Jurkat, Clone E6-1 (cell line): ENCODE data around the gene RHPN2.
"Not testable (repeated sequence)": the region's sequence is repeated elsewhere in the genome, so short reads cannot be mapped to it uniquely, and the experiment has no call there.

ENCODE experiments used
- DNase-seq: peaks from one replicate; pipeline ENCODE4 v3.0.0-alpha.2; 2011; ENCODE audit warnings: low read depth, low spot score
- H3K4me3 ChIP-seq: 2 replicates; pipeline ENCODE4 v1.5.1; 2011; ENCODE audit warnings: mild to moderate bottlenecking, low read length, control low read depth, moderate library complexity

Gene RHPN2

DNA sequence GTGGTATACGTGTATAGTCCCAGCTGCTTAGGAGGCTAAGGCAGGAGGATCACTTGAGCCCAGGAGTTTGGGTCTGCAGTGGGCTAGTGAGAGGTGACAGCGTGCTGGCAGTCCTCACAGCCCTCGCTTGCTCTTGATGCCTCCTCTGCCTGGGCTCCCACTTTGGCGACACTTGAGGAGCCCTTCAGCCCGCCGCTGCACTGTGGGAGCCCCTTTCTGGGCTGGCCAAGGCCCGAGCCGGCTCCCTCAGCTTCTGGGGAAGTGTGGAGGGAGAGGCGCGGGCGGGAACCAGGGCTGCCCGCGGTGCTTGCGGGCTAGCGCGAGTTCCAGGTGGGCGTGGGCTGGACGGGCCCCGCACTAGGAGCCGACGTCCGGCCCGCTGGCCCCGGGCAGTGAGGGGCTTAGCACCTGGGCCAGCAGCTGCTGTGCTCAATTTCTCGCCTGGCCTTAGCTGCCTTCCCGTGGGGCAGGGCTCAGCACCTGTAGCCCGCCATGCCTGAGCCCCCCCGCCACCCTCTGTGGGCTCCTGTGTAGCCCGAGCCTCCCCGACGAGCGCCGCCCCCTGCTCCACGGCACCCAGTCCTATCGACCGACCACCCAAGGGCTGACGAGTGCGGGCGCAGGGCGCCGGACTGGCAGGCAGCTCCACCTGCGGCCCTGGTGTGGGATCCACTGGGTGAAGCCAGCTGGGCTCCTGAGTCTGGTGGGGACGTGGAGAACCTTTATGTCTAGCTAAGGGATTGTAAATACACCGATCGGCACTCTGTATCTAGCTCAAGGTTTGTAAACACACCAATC, 28.1 kb downstream of the RHPN2 start:
- DNase-seq, H3K4me3 ChIP-seq: not testable (repeated sequence)

DNA sequence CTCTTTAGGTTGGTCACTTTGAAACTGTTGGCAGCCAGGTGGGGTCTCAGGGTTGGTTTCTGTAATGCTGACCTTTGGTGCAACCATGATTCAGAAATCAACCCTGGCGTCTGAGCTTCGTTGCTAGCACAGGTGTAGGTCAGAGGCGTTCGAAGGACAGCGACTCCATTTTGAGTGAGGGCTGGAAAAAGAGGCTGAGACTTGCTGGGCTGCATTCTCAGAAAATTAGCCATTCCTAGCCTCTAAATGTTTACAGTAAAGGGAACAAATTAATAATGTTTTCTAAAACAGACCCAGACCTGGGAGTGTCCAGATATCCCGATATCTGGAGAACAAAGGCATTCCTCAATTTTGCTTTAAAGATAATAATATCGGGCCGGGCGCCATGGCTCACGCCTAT, 29.2 kb downstream of the RHPN2 start:
- H3K4me3 ChIP-seq, result no peak overlapping the region
- DNase-seq, result no peak

DNA sequence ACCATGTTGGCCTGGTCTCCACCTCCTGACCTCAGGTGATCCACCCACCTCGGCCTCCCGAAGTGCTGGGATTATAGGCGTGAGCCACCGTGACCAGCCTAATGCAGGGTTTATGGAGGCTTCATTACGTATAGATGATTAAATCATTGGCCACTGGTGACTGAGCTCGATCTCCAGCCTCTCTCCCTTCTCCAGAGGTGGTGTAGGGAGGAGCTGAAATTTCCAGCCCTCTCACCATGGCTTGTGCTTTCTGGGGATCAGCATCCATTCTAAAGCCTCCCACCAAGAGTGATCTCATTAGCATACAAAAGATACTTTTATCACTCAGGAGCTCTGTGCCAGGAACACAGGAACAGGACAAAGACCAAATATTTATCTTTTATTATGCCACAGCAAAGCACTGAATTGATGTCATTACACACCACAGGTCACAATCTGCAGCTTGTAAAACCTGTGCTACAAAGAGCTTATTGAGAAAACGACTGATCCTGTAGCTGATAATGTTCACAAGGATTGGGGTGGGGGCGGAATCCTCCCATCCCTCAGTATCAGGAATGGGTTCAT, 32.4 kb downstream of the RHPN2 start:
- DNase-seq, result no peak
- H3K4me3 ChIP-seq, result no peak overlapping the region

DNA sequence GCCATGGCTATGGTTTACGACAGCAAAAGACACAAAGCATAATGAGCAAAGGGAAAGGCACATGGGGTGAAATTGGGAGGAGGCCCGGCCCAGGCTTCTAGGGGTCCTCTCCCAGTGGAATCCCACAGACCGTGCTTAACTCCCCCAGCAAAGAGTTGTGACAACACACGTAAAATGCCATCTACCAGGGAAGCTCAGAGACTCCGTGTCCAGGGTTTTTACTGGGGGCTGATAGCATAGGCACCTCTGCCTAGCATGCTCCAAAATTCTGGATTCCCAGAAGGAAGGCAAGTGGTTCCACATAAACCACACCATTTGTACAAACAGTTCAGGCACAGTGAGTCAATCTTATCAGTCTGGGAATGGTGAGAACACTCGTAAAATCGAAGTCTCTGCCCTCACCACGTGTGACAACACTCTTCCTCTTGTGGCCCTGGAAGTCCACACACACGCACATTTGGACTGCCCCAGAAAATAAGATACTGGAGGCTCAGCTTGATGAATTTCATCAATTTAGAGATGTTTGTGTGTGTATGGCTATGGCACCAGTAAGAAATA, 34.9 kb downstream of the RHPN2 start:
- no peak overlapping the region for H3K4me3 ChIP-seq
- DNase-seq, result no peak

DNA sequence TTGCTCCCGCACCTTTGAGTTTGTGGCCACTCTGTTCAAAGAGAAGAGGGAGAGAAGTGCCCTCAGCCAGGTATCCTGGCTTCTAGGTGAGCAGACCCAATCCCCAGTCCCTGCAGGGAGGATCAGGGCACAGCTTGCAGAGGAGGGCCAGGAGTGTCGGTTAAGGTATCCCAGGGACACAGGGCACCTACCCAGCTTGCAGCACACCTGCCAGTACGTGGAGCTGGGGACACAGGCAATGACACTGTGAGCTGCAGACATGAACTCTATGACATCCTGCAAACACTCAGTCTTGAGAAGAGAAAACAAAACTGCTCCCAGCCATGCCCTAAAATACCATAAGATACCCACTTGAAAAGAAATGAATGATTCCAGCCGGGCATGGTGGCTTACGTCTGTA, 38.1 kb downstream of the RHPN2 start:
- H3K4me3 ChIP-seq, DNase-seq: not testable (repeated sequence)

DNA sequence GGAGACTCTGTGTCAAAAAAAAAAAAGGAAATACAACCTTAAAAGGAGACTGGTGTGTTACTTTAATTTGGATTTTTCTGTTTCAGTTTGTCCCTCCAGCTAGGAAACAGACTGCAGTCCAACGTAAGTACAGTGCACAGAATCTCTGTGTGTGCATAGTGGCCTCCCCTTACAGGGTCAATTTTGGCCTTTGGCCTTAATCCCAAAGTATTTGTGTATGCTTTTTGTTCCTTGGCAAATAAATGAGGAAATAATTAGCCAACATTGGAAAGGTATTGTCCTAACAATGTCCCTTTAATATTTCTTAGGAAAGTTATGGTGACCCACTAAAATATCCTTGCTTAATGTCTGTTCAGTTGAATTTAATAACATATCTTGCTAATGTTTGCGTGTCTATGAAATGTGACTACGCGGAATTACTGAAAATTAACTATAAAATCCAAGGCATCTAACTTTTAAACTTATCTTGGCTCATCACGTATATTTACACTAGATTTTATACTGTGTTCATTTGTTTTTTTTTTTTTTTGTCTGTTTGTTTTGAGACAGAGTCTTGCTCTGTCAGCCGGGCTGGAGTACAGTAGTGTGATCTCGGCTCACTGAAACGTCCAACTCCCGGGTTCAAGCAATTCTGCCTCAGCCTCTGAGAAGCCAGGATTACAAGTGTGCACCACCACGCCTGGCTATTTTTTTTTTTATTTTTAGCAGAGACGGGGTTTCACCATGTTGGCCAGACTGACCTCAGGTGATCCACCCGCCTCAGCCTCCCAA, 39.0 kb downstream of the RHPN2 start:
- not testable (repeated sequence) for DNase-seq, H3K4me3 ChIP-seq

DNA sequence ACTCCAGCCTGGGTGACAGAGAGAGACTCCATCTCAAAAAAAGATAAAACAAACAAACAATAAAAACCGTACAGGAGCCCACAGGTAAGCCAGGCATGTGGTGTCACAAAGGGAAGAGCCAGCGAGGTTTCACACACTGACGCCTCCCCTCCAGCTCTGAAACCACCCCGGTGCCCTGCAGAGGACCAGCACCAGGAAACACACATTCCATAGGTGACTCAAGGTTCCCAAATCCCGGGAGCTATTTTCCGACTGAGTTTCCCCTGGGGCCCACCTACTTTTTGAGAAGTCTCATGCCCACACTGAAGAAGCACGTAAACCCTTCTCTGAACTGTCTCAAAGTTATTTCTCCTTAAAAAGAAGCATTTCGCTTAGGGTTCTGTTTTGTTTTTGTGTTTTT, 40.3 kb downstream of the RHPN2 start:
- H3K4me3 ChIP-seq, result no peak overlapping the region
- DNase-seq, result no peak

DNA sequence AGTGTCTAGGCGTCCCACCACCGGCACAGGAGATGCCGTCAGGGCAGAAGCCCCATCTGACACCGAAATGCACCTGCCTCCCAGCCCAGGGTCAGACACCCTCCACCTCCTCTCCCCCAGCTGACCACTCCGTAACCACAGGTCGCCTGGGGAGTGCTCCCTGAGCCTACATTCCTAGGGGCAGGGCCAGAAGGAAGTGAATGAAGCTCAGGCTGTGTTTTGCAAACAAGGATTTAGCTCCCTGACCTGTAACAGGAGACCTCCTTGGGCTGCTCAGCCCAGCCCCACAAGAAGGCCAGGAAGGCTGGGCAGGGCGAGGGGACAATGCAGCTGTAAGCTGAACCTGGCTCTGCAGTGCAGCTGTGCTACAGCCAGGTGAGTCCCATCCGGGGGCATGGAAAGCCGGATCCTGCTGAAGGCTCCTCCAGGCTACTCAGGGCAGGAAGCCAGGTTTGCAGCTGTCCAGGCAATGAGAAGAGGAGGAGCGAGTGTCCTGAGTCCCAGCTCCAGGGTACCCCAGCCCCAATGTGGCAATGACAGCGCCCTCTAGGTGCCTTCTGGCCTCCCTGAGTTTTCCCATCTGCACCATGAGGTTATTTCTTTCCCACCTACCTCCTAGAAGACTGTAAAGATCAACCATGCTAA, 42.1 kb downstream of the RHPN2 start:
- no peak overlapping the region for H3K4me3 ChIP-seq

DNA sequence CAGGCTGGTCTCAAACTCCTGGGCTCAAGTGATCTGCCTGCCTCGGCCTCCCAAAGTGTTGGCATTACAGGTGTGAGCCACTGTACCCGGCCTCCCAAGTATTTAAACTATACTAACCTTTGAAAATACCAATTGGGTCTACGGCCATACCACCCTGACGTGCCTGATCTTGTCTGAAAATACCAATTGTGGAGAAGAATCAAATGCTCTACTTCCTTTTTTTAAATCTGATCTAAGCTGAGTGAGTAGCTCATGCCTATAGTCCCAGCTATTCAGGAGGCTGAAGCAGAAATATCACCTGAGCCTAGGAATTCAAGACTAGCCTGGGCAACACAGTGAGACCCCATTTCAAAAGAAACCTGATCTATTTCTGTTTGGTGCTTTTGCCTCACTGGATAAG, 53.8 kb downstream of the RHPN2 start:
- not testable (repeated sequence) for DNase-seq, H3K4me3 ChIP-seq

More for the DNA sequence above, 42.1 kb downstream of the RHPN2 start:
- no peak for DNase-seq

DNA sequence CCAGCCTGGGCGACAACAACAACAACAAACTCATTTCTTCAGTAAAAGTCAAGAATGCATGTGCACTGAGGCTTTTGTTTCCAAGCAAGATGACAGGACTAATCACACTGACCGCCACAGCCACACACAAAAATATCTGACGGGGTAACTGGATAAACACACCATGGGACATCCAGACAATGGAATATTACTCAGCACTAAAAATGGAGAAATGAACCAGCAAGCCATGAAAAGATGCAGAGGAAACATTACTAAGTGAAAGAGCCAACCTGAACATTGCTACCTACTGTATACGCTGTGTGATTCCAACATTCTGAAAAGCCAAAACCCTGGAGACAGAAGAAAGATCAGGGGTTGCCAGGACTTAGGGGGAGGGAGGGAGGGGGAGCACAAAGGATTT, 56.0 kb downstream of the RHPN2 start:
- no peak overlapping the region for H3K4me3 ChIP-seq
- no peak for DNase-seq

DNA sequence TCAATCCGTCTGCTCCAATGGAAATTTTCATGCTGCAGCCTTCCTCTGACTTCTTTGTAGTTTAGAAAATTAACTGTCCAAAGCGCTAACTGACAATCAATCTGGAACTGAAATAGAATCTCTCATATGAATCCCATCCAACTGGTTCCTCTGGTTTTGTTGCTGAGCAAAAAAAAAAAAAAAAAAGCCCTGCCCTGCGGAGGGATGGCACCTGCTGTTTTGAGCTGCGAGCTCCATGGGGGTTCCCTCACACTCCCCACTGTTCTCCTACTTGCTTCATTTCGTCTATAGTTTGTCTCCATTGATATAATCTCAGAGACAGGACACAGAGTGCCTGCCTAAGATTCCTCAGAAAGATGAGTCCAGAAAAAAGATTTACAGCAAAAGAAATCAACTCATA, 59.2 kb downstream of the RHPN2 start:
- no peak overlapping the region for H3K4me3 ChIP-seq
- DNase-seq, result no peak

DNA sequence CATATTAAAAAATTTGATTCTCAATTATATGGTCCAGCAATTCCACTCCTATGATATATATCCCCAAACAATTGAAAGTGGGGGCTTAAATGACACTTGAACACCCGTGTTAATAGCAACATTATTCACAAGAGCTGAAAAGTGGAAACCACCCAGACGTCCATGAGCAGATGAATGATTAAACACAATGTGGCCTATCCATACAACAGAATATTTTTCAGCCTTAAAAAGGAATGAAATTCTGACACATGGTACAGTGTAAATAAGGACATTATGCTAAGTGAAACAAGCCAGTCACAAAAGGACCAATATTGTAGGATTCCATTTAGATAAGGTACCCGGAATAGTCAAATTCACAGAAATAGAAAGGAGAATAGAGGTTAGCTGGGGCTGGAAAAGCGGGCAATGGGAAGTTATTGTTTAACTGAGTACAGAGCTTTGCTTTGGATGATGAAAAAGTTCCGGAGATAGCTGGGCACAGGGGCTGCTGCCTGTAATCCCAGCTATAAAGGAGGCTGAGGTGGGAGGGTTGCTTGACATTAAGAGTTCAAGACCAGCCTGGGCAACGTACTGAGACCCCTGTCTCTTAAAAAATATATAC, 61.2 kb downstream of the RHPN2 start:
- DNase-seq, H3K4me3 ChIP-seq: not testable (repeated sequence)

DNA sequence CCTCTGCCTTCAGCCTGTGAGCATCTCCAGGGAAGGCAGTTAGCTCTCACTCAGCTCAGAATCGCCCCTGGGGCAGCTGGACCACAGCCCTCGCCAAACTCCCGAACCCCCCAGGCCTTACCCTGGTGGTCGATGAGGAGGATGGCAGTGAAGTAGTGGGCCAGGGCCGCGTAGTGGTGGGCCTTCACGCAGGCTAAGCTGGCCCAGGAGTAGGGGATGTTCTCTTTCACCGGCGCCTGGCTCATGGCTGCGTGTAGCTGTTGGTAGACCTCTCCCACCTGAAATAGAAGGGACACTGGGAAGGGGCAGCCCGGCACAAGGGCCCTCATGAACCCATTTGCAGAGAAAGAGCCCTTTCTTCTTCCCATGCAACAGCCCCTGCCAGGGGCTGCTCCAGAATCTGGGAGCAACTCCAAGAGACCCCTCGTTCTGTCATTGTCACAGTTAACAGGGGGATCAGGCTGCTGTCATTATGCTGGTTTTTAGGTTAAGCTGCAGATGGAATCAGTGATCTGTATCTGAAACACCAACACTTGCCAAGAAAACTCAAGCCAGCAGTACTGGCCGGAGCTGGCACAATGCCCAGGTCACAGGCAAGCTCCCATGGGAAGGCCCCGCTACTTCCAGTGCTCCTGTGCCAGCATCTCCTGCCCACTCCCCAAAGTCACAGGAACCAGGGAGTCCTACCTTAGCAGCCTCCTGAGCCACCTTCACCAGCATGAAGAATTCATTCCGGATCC, 62.4 kb downstream of the RHPN2 start:
- DNase-seq, H3K4me3 ChIP-seq: not testable (repeated sequence)

DNA sequence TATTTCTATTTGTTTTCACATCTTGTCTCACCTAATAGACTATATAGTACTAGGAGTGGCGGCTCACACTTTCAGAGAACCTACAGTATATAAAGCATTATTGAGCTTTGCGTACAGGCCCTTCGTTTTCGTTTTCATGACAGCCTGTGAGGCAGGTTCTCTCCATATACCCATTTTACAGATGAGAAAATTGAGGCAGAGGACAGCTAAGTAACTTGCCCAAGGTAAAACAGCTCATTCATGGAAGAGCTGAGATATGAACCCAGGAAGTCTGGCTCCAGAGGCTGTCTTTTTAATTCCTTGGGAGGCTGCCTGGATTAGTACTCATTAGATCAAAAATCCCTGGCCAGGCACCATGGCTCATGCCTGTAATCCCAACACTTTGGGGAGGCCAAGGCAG, 63.8 kb downstream of the RHPN2 start:
- no peak overlapping the region for H3K4me3 ChIP-seq
- DNase-seq, result no peak

DNA sequence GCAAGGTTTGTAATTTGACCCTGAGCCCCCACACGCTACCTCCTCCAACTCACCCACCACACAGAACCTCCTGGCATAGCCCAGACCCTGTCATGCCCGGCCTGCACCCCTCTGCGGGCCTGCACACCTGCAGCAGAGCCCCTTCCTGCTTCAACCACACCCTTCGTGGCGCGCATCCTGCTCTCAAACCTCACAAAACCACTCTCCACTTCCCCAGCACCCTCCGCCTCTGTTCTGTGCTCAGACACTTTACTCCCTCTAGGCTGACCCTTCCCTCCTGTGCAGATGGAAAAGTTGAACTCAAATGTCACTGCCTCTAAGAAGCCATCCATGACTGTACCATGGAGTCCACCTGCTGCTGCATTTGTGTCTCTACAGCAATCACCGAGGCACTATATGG, 64.2 kb downstream of the RHPN2 start:
- H3K4me3 ChIP-seq, result no peak overlapping the region
- DNase-seq, result peak; percentile 71

DNA sequence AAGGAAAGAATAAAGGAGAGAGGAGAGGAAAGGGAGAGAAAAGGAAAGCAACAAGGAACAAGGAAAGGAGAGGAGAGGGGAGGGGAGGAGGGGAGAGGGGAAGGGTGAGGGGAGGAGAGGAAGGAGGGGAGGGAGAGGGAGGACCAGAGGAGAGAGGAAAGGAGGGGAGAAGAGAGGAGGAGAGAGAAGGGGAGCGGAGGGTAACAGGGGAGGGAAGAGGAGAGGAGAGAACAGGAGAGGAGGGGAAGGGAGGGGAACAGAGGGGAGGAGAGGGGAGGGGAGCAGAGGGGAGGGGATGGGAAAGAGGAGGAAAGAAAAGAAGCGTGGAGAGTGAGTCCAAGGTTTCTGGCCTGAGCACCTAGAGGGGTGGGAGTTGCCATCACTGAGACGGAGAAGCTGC, 66.0 kb downstream of the RHPN2 start:
- no peak for DNase-seq
- H3K4me3 ChIP-seq, result no peak overlapping the region

DNA sequence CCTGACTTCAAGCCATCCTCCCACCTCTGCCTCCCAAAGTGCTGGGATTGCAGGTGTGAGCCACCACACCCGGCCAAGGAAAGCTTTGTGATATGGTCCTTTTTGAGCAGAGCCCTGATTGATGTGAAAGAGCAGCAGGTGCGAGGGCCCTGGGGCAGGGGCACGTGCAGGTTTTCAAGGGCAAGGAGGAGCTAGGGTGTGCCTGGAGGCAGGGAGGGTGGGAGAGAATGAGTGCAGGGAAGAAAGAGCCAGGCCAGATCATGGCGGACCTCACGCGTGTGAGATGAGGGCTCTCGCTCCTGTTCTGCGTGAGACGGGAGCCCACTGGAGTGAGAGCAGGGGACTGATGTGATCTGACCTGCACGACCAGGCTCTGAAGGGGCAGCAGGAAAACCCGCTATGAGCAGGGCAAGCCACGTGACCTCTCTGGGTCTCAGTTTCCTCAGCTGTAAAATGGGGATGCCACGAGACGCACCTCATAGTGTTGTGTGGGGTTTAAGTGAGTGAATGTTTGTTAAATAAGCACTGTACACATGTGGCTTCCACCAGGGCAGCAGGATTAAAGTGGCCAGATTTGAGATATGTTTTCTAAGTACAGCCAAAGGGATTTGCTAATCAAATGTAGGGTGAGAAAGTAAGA, 66.9 kb downstream of the RHPN2 start:
- no peak for DNase-seq

DNA sequence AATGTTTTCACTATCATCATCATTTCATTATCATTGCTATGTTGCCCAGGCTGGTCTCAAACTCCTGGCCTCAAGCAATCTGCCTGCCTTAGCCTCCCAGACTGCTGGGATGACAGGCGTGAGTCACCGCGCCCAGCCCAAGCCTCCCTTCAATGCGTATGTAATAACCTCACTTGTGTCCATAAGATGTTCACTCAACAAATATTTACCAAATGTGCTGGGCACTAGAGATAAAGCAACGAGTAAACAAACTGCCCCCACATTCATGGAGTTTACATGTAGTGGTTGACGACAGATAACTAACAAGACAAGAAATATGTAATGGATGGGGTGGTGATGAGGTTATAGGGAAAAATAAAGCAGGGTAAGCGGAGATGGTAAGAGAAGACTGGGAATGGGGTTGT, 67.6 kb downstream of the RHPN2 start:
- not testable (repeated sequence) for DNase-seq, H3K4me3 ChIP-seq

More for the DNA sequence above, 66.9 kb downstream of the RHPN2 start:
- H3K4me3 ChIP-seq, result no peak overlapping the region
